Loucy (cell line): ENCODE data around the gene CC2D2B.
A peak's percentile ranks its signal among the peaks of the same experiment; 100 is the strongest.

Source experiments
- H2AFZ ChIP-seq: fragments of 200-600 bp; sonication (generic); 2 replicates; pipeline ENCODE4 v1.6.0; 2016; ENCODE audit warnings: antibody characterized with exemption, mild to moderate bottlenecking, low read length, moderate library complexity
- H3F3A ChIP-seq: fragments of 200-600 bp; 2 replicates; pipeline ENCODE4 v1.6.0; 2016; ENCODE audit warnings: antibody characterized with exemption, low read depth, mild to moderate bottlenecking
- H3K27me3 ChIP-seq: fragments of 200-600 bp; sonication (generic); 2 replicates; pipeline ENCODE4 v1.6.1; 2014; ENCODE audit warnings: low read length, mild to moderate bottlenecking; ENCODE audit not compliant: insufficient read depth, poor library complexity, severe bottlenecking
- H3K36me3 ChIP-seq: fragments of 200-600 bp; sonication (generic); 2 replicates; pipeline ENCODE4 v1.6.1; 2016; ENCODE audit warnings: low read length; ENCODE audit not compliant: insufficient read depth
- H3K4me1 ChIP-seq: fragments of 200-600 bp; sonication (generic); 2 replicates; pipeline ENCODE4 v1.5.1; 2014; ENCODE audit warnings: low read length, mild to moderate bottlenecking; ENCODE audit not compliant: insufficient read depth, poor library complexity, severe bottlenecking
- H3K4me2 ChIP-seq: fragments of 200-600 bp; sonication (generic); 2 replicates; pipeline ENCODE4 v1.6.0; 2014; ENCODE audit warnings: antibody characterized with exemption, low read length, low read depth, mild to moderate bottlenecking; ENCODE audit not compliant: poor library complexity, severe bottlenecking
- H3K4me3 ChIP-seq: fragments of 200-600 bp; sonication (generic); 2 replicates; pipeline ENCODE4 v1.5.1; 2014; ENCODE audit warnings: low read length, mild to moderate bottlenecking, mixed read lengths; ENCODE audit not compliant: poor library complexity, severe bottlenecking
- H3K79me2 ChIP-seq: fragments of 200-600 bp; sonication (generic); 2 replicates; pipeline ENCODE4 v1.6.1; 2014; ENCODE audit warnings: low read length; ENCODE audit not compliant: insufficient read depth
- H3K9ac ChIP-seq: fragments of 200-600 bp; sonication (generic); 2 replicates; pipeline ENCODE4 v1.6.0; 2014; ENCODE audit warnings: mild to moderate bottlenecking, low read depth, low read length, moderate library complexity; ENCODE audit not compliant: poor library complexity, severe bottlenecking
- H3K9me2 ChIP-seq: fragments of 200-600 bp; sonication (generic); replicated peaks from 2 replicates; pipeline ENCODE4 v1.6.1; 2016; ENCODE audit warnings: low read depth, low read length, mixed read lengths
- H3K9me3 ChIP-seq: fragments of 200-600 bp; sonication (generic); 2 replicates; pipeline ENCODE4 v1.6.1; 2014; ENCODE audit warnings: mild to moderate bottlenecking, antibody characterized with exemption, low read length, low read depth; ENCODE audit not compliant: insufficient read depth
- H4K20me1 ChIP-seq: fragments of 200-600 bp; sonication (generic); 2 replicates; pipeline ENCODE4 v1.6.0; 2014; ENCODE audit warnings: antibody characterized with exemption, low read length, mild to moderate bottlenecking; ENCODE audit not compliant: insufficient read depth, poor library complexity, severe bottlenecking
- EZH2phosphoT487 ChIP-seq: fragments of 200-600 bp; IDR thresholded peaks from 2 replicates; pipeline ENCODE4 v1.6.1; 2018; ENCODE audit warnings: antibody characterized with exemption, mild to moderate bottlenecking, moderate library complexity, borderline replicate concordance
- TF ChIP-seq, protein P1 (sequence below): fragments of 200-600 bp; sonication (generic); conservative IDR thresholded peaks from 2 replicates; pipeline ENCODE4 v1.5.1; 2014; ENCODE audit warnings: mild to moderate bottlenecking, antibody characterized with exemption, low read length

CC2D2B gene

GRCh38 chr10:95925033-95925432 is 17.3 kb downstream of the CC2D2B start:
- H3K9me2 ChIP-seq: no peaks in the 10 kb centered on the region
- H3K4me3 ChIP-seq: no peak overlapping the region
- H3K4me2 ChIP-seq: no peak overlapping the region
- no peaks in the 10 kb centered on the region for H3K9me3 ChIP-seq
- no peak overlapping the region for H2AFZ ChIP-seq
- H3K27me3 ChIP-seq: no peaks in the 10 kb centered on the region
- no peaks in the 10 kb centered on the region for H3K79me2 ChIP-seq
- H4K20me1 ChIP-seq: no peaks in the 10 kb centered on the region
- H3F3A ChIP-seq: no peaks in the 10 kb centered on the region
- H3K9ac ChIP-seq: no peak overlapping the region
- no peaks in the 10 kb centered on the region for H3K36me3 ChIP-seq
- H3K4me1 ChIP-seq: no peaks in the 10 kb centered on the region
- no peak for TF ChIP-seq EZH2phosphoT487
- TF ChIP-seq, protein P1, sequence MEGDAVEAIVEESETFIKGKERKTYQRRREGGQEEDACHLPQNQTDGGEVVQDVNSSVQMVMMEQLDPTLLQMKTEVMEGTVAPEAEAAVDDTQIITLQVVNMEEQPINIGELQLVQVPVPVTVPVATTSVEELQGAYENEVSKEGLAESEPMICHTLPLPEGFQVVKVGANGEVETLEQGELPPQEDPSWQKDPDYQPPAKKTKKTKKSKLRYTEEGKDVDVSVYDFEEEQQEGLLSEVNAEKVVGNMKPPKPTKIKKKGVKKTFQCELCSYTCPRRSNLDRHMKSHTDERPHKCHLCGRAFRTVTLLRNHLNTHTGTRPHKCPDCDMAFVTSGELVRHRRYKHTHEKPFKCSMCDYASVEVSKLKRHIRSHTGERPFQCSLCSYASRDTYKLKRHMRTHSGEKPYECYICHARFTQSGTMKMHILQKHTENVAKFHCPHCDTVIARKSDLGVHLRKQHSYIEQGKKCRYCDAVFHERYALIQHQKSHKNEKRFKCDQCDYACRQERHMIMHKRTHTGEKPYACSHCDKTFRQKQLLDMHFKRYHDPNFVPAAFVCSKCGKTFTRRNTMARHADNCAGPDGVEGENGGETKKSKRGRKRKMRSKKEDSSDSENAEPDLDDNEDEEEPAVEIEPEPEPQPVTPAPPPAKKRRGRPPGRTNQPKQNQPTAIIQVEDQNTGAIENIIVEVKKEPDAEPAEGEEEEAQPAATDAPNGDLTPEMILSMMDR: no peak

- Histone ChIP-seq H3K27me3 (no peaks in the 10 kb centered on the region), H3K79me2 (no peaks in the 10 kb centered on the region), H4K20me1 (no peaks in the 10 kb centered on the region), H3K9me2 (no peaks in the 10 kb centered on the region), H2AFZ (peak overlapping the region; percentile 48; the same call in 1 of the 2 replicates), H3K9me3 (peaks cover 12% of the 10 kb centered on the region; the same call in 1 of the 2 replicates), H3K9ac (no peak overlapping the region), H3K4me1 (peaks cover 17% of the 10 kb centered on the region), H3F3A (no peaks in the 10 kb centered on the region), H3K4me3 (peak overlapping the region; percentile 7), H3K4me2 (peak overlapping the region; percentile 63), H3K36me3 (no peaks in the 10 kb centered on the region)
- TF ChIP-seq, protein P1: no peak
- TF ChIP-seq EZH2phosphoT487: no peak
Measured at GRCh38 chr10:95935429-95935828, 27.7 kb downstream of the CC2D2B start.

- no peaks in the 10 kb centered on the region for H3K36me3 ChIP-seq
- H4K20me1 ChIP-seq: no peaks in the 10 kb centered on the region
- peaks cover 14% of the 10 kb centered on the region for H3K4me1 ChIP-seq
- no peak overlapping the region for H3K9ac ChIP-seq
- H3K9me3 ChIP-seq: peaks cover 19% of the 10 kb centered on the region
- H3K79me2 ChIP-seq: no peaks in the 10 kb centered on the region
- H2AFZ ChIP-seq: no peak overlapping the region
- H3F3A ChIP-seq: no peaks in the 10 kb centered on the region
- no peak for TF ChIP-seq EZH2phosphoT487
- TF ChIP-seq, protein P1: no peak
- H3K4me3 ChIP-seq: no peak overlapping the region
- H3K27me3 ChIP-seq: no peaks in the 10 kb centered on the region
- no peak overlapping the region for H3K4me2 ChIP-seq
- no peaks in the 10 kb centered on the region for H3K9me2 ChIP-seq
Measured at GRCh38 chr10:95941115-95941514, 33.3 kb downstream of the CC2D2B start.
